Measurements from ENCODE around the gene TRIM71. TPM values are rescaled to one million over a fixed set of nuclear protein-coding genes. Genes with fewer than 3 reads are reported as not detected.

TRIM71 gene
- total and polyA plus RNA-seq, 2 of the 13 experiments (the other 11 are each of a cell fraction or from before 2014, with no cell fraction given), result 21.7 to 76.9 TPM

GRCh38 chr3:32856901-32857507, 39.2 kb downstream of the TRIM71 start (continued):
- TF ChIP-seq ZNF646 (CRISPR knock-in tag; IDR thresholded peaks at IDR 0.05), result peak; percentile 65; the same call in 1 of the 2 replicates
- peak; percentile 49; the same call in 1 of the 2 replicates for TF ChIP-seq TGIF2 (CRISPR knock-in tag; IDR thresholded peaks at IDR 0.05)
- TF ChIP-seq MLX (CRISPR knock-in tag; IDR thresholded peaks at IDR 0.05), result peak; percentile 70; the same call in 1 of the 2 replicates
- TF ChIP-seq HOXA3 (CRISPR knock-in tag; IDR thresholded peaks at IDR 0.05), result peak; percentile 78
- TF ChIP-seq KAT7 (CRISPR knock-in tag; IDR thresholded peaks at IDR 0.05; ENCODE audit: borderline replicate concordance), result peak; percentile 71; the same call in 1 of the 2 replicates
- peak; percentile 31; the same call in 1 of the 2 replicates for TF ChIP-seq ZNF609 (CRISPR knock-in tag; IDR thresholded peaks at IDR 0.05; ENCODE audit: borderline replicate concordance)
- TF ChIP-seq KAT8 (CRISPR knock-in tag; IDR thresholded peaks at IDR 0.05), result peak; percentile 47; the same call in 1 of the 2 replicates
- TF ChIP-seq MXD4 (CRISPR knock-in tag; IDR thresholded peaks at IDR 0.05), result peak; percentile 83; the same call in 1 of the 2 replicates
- no peak for TF ChIP-seq ZNF75D (CRISPR knock-in tag; IDR thresholded peaks at IDR 0.05; ENCODE audit: borderline replicate concordance)
- peak; percentile 96 for TF ChIP-seq ZSCAN29 (CRISPR knock-in tag; conservative IDR thresholded peaks at IDR 0.05)
- no peak for TF ChIP-seq HCFC1 (IDR thresholded peaks at IDR 0.05; ENCODE audit: low read depth, low read length)
- TF ChIP-seq PBX2 (CRISPR knock-in tag; IDR thresholded peaks at IDR 0.05), result no peak

All from HepG2 (cell line).